GM12878 (cell line): ENCODE data around the gene VDR. TPM values are rescaled to one million over a fixed set of nuclear protein-coding genes. Genes with fewer than 3 reads are reported as not detected.

ENCODE experiments used
- ATAC-seq: fragments of 200-7000 bp; cut with Tn5 transposase; 3 replicates; pipeline ENCODE4 v1.9.1; 2020; ENCODE audit warnings: mild to moderate bottlenecking, moderate library complexity
- BruUV-seq: library from RNA; stranded (reverse); fragments of 400-500 nt; replicated peaks from 2 replicates; lab custom pipeline; 2021; lab: Mats Ljungman, UMichigan
- CTCF ChIA-PET: fragments of 300-600 bp; sonication (Branson Sonifier 250); formaldehyde crosslinking; extraction: SDS; loops from one replicate; lab custom pipeline; 2021; ENCODE audit warnings: inconsistent platforms; lab: Yijun Ruan, JAX
- POLR2A ChIA-PET: fragments of 350-600 bp; formaldehyde crosslinking; extraction: SDS; loops from one replicate; lab custom pipeline; 2021; ENCODE audit warnings: inconsistent platforms; lab: Charles Lee
- RAD21 ChIA-PET: fragments of 300-600 bp; sonication (Branson Sonifier 250); formaldehyde crosslinking; loops from one replicate; lab custom pipeline; 2023; ENCODE audit warnings: antibody characterized with exemption; ENCODE audit not compliant: unreplicated experiment; lab: Charles Lee
- SMC1A ChIA-PET: fragments of 300-600 bp; sonication (Branson Sonifier 250); formaldehyde crosslinking; loops from one replicate; lab custom pipeline; 2023; ENCODE audit not compliant: unreplicated experiment, uncharacterized antibody; lab: Charles Lee
- DNase-seq: peaks from one replicate; pipeline ENCODE4 v3.0.0-alpha.2; 2011; ENCODE audit warnings: low read depth, low spot score
- FAIRE-seq: peaks from 3 replicates; lab custom pipeline; 2011; peaks lifted over from hg19 to GRCh38; lab: Jason Lieb, UNC
- H2AFZ ChIP-seq: 2 replicates; pipeline ENCODE4 v1.6.0; 2011; ENCODE audit warnings: low read depth, low read length, control low read depth; ENCODE audit not compliant: control insufficient read depth
- H3K27ac ChIP-seq: 2 replicates; pipeline ENCODE4 v1.5.1; 2011; ENCODE audit warnings: control low read depth; ENCODE audit not compliant: control insufficient read depth, insufficient read depth
- H3K27me3 ChIP-seq, 2 experiments: replicated peaks in 1 of 2; 2 replicates each; pipeline versions ENCODE4 v1.6.0 to v1.6.1; 2011; ENCODE audit warnings: low read length in 1 of 2; ENCODE audit not compliant: control insufficient read depth in 2 of 2, insufficient read depth in 2 of 2
- H3K36me3 ChIP-seq, 2 experiments: 2 replicates each; pipeline ENCODE4 v1.5.1; 2011; ENCODE audit warnings: low read length in 1 of 2; ENCODE audit not compliant: control insufficient read depth in 2 of 2, insufficient read depth in 2 of 2
- H3K4me1 ChIP-seq: 2 replicates; pipeline ENCODE4 v1.6.1; 2011; ENCODE audit warnings: mild to moderate bottlenecking, low read length, moderate library complexity, mixed read lengths; ENCODE audit not compliant: control insufficient read depth, insufficient read depth
- H3K4me2 ChIP-seq: 2 replicates; pipeline ENCODE4 v1.6.0; 2011; ENCODE audit warnings: control low read depth; ENCODE audit not compliant: control insufficient read depth, insufficient read depth
- H3K4me3 ChIP-seq: fragments of 200-600 bp; sonication (generic); 2 replicates; pipeline ENCODE4 v1.5.1; 2016
- H3K79me2 ChIP-seq: 2 replicates; pipeline ENCODE4 v1.6.0; 2011; ENCODE audit warnings: low read length; ENCODE audit not compliant: control insufficient read depth, insufficient read depth
- H3K9ac ChIP-seq: 2 replicates; pipeline ENCODE4 v1.8.0; 2011; ENCODE audit warnings: low read length, control low read depth, mixed read lengths; ENCODE audit not compliant: control insufficient read depth, insufficient read depth
- H3K9me3 ChIP-seq: replicated peaks from 3 replicates; pipeline ENCODE4 v1.5.1; 2011; ENCODE audit warnings: mild to moderate bottlenecking, low read length; ENCODE audit not compliant: control insufficient read depth, insufficient read depth
- H4K20me1 ChIP-seq: 2 replicates; pipeline ENCODE4 v1.6.0; 2011; ENCODE audit not compliant: control insufficient read depth, insufficient read depth
- BRCA1 ChIP-seq: IDR thresholded peaks from 2 replicates; pipeline ENCODE4 v1.6.1; 2011; ENCODE audit warnings: low read depth, low read length, improper control_type of control experiment
- FOXM1 ChIP-seq: IDR thresholded peaks from 2 replicates; pipeline ENCODE4 v1.6.1; 2012; ENCODE audit warnings: low read depth, mild to moderate bottlenecking, inconsistent platforms, low read length, moderate library complexity
- MEF2B ChIP-seq: fragments of 450-650 bp; IDR thresholded peaks from 2 replicates; pipeline ENCODE4 v1.6.1; 2018; ENCODE audit warnings: mild to moderate bottlenecking, moderate library complexity; ENCODE audit not compliant: partially characterized antibody, poor library complexity, severe bottlenecking
- PBX3 ChIP-seq: IDR thresholded peaks from 2 replicates; pipeline ENCODE4 v1.6.1; 2011; ENCODE audit warnings: mild to moderate bottlenecking, low read depth, low read length, moderate library complexity; ENCODE audit not compliant: insufficient replicate concordance
- SMC3 ChIP-seq: IDR thresholded peaks from 2 replicates; pipeline ENCODE4 v1.6.1; 2011; ENCODE audit warnings: low read length, improper control_type of control experiment, borderline replicate concordance
- SRF ChIP-seq, 2 experiments: IDR thresholded peaks; 2 replicates each; pipeline ENCODE4 v1.6.1; 2011; ENCODE audit warnings: low read depth in 2 of 2, low read length in 2 of 2, mild to moderate bottlenecking in 1 of 2, moderate library complexity in 1 of 2
- STAT3 ChIP-seq: IDR thresholded peaks from 2 replicates; pipeline ENCODE4 v1.6.1; 2011; ENCODE audit warnings: low read depth, low read length, improper control_type of control experiment
- YBX1 ChIP-seq: fragments of 450-650 bp; IDR thresholded peaks from 2 replicates; pipeline ENCODE4 v1.6.1; 2016; ENCODE audit warnings: antibody characterized with exemption
- WGBS: methylation state at CpG from one replicate; pipeline ENCODE4 v1.1.6; 2016; ENCODE audit warnings: low lambda C conversion rate; ENCODE audit not compliant: insufficient replicate concordance, insufficient coverage; ENCODE audit errors: missing lambda C conversion rate; 5-methylcytosine and 5-hydroxymethylcytosine counted together
- in situ Hi-C: fragments of 300-500 bp; cut with MboI; formaldehyde crosslinking; loops from 9 replicates; pipeline ENCODE4 v1.14.3; 2018; ENCODE audit warnings: mixed read lengths
- intact Hi-C: fragments of 100-400 bp; cut with micrococcal nuclease; formaldehyde crosslinking; loops from one replicate; pipeline ENCODE4 v1.14.2; 2022; ENCODE audit not compliant: unreplicated experiment
- polyA plus RNA-seq, 11 experiments: library from polyadenylated mRNA; depleted of rRNA in 4 of 11; unstranded in 6 of 11; stranded (reverse) in 5 of 11; fragments of >200 nt; fragmentation: Nextera tagmentation in 4 of 11; fragmentation: Illumina TruSeq in 1 of 11; extraction: Ambion mirVana in 4 of 11; extraction: Trizol in 1 of 11; gene quantifications; 1 replicate in 1 of 11; 2 replicates in 10 of 11; pipeline versions ENCODE4 v1.2.1 to v1.2.3, GENCODE V29; 2011 to 2016; ENCODE audit warnings: inconsistent platforms in 2 of 11, missing spikeins in 2 of 11, low read depth in 1 of 11
- total RNA-seq, 4 experiments: library from RNA; depleted of rRNA in 3 of 4; stranded (reverse); fragments of >200 nt in 3 of 4; fragmentation: Illumina TruSeq in 1 of 4; extraction: Trizol in 1 of 4; gene quantifications; 2 replicates each; pipeline versions ENCODE4 v1.2.1 to v1.2.3, GENCODE V29; 2013 to 2021
- TF ChIP-seq, protein P1 (sequence below): IDR thresholded peaks from 2 replicates; pipeline ENCODE4 v1.6.1; 2012; ENCODE audit warnings: mild to moderate bottlenecking, low read depth, low read length
- TF ChIP-seq, protein P2 (sequence below): IDR thresholded peaks from 2 replicates; pipeline ENCODE4 v1.6.1; 2012; ENCODE audit warnings: improper control_type of control experiment, low read depth, low read length; ENCODE audit not compliant: insufficient replicate concordance

VDR gene
- total and polyA plus RNA-seq, 10 of the 15 experiments (the other 5 are each of a cell fraction or from before 2014, with no cell fraction given): 0.27 to 7.9 (median 3.0) TPM

DNA sequence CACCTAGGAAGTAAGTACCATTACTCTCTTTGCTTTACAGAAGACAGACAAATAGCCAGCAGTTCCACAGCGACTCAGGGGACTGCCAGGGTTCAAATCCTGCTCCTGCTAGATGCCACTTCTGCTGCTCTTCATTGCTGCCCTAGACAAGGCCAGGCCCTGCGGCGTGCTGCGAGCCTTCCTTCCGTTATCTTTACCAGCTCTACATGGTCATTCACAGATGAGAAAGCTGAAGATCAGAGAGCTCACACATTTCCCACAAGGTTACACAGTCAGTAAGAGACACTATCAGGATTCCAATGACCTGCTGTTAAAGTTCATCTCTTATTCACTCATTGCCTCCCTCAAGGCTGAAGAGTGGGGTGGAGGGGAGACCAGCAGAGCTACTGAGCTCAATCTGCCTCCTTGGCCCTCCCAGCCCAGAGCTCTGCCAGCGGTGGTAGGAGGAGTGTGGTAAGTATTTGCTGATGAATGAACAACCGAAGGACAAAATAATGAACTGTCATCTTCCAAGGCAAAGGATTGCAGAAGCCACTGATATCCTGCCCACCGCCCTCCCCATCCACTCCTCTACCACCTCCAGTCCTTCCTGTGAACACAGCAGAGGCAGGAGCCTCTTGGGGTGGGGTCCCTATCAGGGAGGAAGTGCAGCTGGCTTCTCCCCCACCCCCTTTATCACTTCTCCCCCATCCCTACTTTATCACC, 70.4 kb downstream of the VDR start:
- Histone ChIP-seq H3K9me3 (no peaks in the 10 kb centered on the region), H3K36me3 (no peaks in the 10 kb centered on the region), H2AFZ (no peak overlapping the region), H4K20me1 (no peaks in the 10 kb centered on the region), H3K4me1 (peaks cover 54% of the 10 kb centered on the region), H3K27ac (no peak overlapping the region), H3K27me3 (no peaks in the 10 kb centered on the region; a peak in 1 of 4 replicates), H3K79me2 (no peaks in the 10 kb centered on the region), H3K4me3 (no peak overlapping the region), H3K4me2 (no peak overlapping the region), H3K9ac (no peak overlapping the region)
- ChIA-PET SMC1A (interaction anchor here (1.1 to 5.4 kb wide), 13 partner anchors 12 to 119 kb away, joined by 3 to 24 read pairs (median 6); no protein-coding TSS in a partner anchor), CTCF (interaction anchor here (0.8 to 14.0 kb wide), 13 partner anchors 11 to 118 kb away, joined by 3 to 215 read pairs (median 5); partner anchors contain the start of genes HDAC7 and SLC48A1), POLR2A (interaction anchor here (1.2 to 5.4 kb wide), 6 partner anchors 10 to 51 kb away, joined by 4 to 46 read pairs (median 8); no protein-coding TSS in a partner anchor), RAD21 (interaction anchor here (0.9 to 12.6 kb wide), 12 partner anchors 12 to 79 kb away, joined by 3 to 202 read pairs (median 8); partner anchors contain the start of gene HDAC7)
- WGBS: 95% methylated on average over 8 of the region's 8 CpGs
- no TSS peak for BruUV-seq
- intact Hi-C loops (no loop called here), in situ Hi-C loops (no loop called here)
- ATAC-seq (no peak), FAIRE-seq (no peak), DNase-seq (no peak)
- no peak for TF ChIP-seq FOXM1
- no peak for TF ChIP-seq YBX1
- TF ChIP-seq, protein P1, sequence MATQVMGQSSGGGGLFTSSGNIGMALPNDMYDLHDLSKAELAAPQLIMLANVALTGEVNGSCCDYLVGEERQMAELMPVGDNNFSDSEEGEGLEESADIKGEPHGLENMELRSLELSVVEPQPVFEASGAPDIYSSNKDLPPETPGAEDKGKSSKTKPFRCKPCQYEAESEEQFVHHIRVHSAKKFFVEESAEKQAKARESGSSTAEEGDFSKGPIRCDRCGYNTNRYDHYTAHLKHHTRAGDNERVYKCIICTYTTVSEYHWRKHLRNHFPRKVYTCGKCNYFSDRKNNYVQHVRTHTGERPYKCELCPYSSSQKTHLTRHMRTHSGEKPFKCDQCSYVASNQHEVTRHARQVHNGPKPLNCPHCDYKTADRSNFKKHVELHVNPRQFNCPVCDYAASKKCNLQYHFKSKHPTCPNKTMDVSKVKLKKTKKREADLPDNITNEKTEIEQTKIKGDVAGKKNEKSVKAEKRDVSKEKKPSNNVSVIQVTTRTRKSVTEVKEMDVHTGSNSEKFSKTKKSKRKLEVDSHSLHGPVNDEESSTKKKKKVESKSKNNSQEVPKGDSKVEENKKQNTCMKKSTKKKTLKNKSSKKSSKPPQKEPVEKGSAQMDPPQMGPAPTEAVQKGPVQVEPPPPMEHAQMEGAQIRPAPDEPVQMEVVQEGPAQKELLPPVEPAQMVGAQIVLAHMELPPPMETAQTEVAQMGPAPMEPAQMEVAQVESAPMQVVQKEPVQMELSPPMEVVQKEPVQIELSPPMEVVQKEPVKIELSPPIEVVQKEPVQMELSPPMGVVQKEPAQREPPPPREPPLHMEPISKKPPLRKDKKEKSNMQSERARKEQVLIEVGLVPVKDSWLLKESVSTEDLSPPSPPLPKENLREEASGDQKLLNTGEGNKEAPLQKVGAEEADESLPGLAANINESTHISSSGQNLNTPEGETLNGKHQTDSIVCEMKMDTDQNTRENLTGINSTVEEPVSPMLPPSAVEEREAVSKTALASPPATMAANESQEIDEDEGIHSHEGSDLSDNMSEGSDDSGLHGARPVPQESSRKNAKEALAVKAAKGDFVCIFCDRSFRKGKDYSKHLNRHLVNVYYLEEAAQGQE: no peak
- TF ChIP-seq STAT3: no peak
- TF ChIP-seq BRCA1: no peak
- TF ChIP-seq, protein P2, sequence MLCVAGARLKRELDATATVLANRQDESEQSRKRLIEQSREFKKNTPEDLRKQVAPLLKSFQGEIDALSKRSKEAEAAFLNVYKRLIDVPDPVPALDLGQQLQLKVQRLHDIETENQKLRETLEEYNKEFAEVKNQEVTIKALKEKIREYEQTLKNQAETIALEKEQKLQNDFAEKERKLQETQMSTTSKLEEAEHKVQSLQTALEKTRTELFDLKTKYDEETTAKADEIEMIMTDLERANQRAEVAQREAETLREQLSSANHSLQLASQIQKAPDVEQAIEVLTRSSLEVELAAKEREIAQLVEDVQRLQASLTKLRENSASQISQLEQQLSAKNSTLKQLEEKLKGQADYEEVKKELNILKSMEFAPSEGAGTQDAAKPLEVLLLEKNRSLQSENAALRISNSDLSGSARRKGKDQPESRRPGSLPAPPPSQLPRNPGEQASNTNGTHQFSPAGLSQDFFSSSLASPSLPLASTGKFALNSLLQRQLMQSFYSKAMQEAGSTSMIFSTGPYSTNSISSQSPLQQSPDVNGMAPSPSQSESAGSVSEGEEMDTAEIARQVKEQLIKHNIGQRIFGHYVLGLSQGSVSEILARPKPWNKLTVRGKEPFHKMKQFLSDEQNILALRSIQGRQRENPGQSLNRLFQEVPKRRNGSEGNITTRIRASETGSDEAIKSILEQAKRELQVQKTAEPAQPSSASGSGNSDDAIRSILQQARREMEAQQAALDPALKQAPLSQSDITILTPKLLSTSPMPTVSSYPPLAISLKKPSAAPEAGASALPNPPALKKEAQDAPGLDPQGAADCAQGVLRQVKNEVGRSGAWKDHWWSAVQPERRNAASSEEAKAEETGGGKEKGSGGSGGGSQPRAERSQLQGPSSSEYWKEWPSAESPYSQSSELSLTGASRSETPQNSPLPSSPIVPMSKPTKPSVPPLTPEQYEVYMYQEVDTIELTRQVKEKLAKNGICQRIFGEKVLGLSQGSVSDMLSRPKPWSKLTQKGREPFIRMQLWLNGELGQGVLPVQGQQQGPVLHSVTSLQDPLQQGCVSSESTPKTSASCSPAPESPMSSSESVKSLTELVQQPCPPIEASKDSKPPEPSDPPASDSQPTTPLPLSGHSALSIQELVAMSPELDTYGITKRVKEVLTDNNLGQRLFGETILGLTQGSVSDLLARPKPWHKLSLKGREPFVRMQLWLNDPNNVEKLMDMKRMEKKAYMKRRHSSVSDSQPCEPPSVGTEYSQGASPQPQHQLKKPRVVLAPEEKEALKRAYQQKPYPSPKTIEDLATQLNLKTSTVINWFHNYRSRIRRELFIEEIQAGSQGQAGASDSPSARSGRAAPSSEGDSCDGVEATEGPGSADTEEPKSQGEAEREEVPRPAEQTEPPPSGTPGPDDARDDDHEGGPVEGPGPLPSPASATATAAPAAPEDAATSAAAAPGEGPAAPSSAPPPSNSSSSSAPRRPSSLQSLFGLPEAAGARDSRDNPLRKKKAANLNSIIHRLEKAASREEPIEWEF: no peak
- no peak for TF ChIP-seq SRF (IDR thresholded peaks at IDR 0.05; ENCODE audit: low read depth in 2 of 2, low read length in 2 of 2)
- no peak for TF ChIP-seq PBX3
- no peak for TF ChIP-seq MEF2B
- no peak for TF ChIP-seq SMC3
